H1 (cell line): ENCODE results near the gene TRIM29. TPM values are rescaled to one million over a fixed set of nuclear protein-coding genes. Genes with fewer than 3 reads are reported as not detected.

ENCODE experiments used
- CTCF ChIA-PET: fragments of 300-600 bp; sonication (Branson Sonifier 250); formaldehyde crosslinking; loops from one replicate; lab custom pipeline; 2021; ENCODE audit not compliant: partially characterized antibody; lab: Charles Lee
- POLR2A ChIA-PET: fragments of 300-600 bp; sonication (Branson Sonifier 250); formaldehyde crosslinking; loops from one replicate; lab custom pipeline; 2021; ENCODE audit warnings: inconsistent platforms; ENCODE audit not compliant: partially characterized antibody; lab: Charles Lee
- DNase-seq, 2 experiments: peaks; one replicate each; pipeline versions ENCODE4 v3.0.0 to v3.0.0-alpha.2; 2010 to 2022; ENCODE audit warnings: low spot score in 2 of 2, low read depth in 1 of 2, mixed read lengths in 1 of 2
- FAIRE-seq: peaks from 2 replicates; lab custom pipeline; 2011; peaks lifted over from hg19 to GRCh38; lab: Jason Lieb, UNC
- H2AFZ ChIP-seq: 2 replicates; pipeline ENCODE4 v1.8.1; 2012; ENCODE audit warnings: low read length, inconsistent platforms
- H2AK5ac ChIP-seq: 2 replicates; pipeline ENCODE4 v1.6.1; 2013; ENCODE audit warnings: low read depth, low read length
- H2BK120ac ChIP-seq: replicated peaks from 2 replicates; pipeline ENCODE3; 2013; ENCODE audit warnings: low read depth, low read length, inconsistent platforms
- H2BK12ac ChIP-seq: 2 replicates; pipeline ENCODE4 v1.6.1; 2013; ENCODE audit warnings: low read depth, low read length
- H2BK15ac ChIP-seq: 2 replicates; pipeline ENCODE4 v1.6.1; 2013; ENCODE audit warnings: low read length
- H2BK20ac ChIP-seq: 2 replicates; pipeline ENCODE4 v1.6.1; 2013; ENCODE audit warnings: low read length
- H2BK5ac ChIP-seq: 2 replicates; pipeline ENCODE4 v1.6.1; 2013; ENCODE audit warnings: low read depth, low read length
- H3K14ac ChIP-seq: 2 replicates; pipeline ENCODE4 v1.6.1; 2013; ENCODE audit warnings: inconsistent platforms; ENCODE audit not compliant: insufficient read length
- H3K18ac ChIP-seq: 2 replicates; pipeline ENCODE4 v1.6.1; 2013; ENCODE audit warnings: low read length; ENCODE audit errors: extremely low read depth
- H3K23ac ChIP-seq: 2 replicates; pipeline ENCODE4 v1.6.1; 2013; ENCODE audit warnings: inconsistent platforms; ENCODE audit not compliant: insufficient read length
- H3K23me2 ChIP-seq: 2 replicates; pipeline ENCODE4 v1.6.1; 2013; ENCODE audit warnings: low read depth, low read length
- H3K27ac ChIP-seq: 2 replicates; pipeline ENCODE4 v1.6.1; 2011; ENCODE audit warnings: low read depth, low read length, inconsistent platforms
- H3K27me3 ChIP-seq, 4 experiments: replicated peaks in 1 of 4; 1 replicate in 1 of 4; 2 replicates in 3 of 4; pipeline versions ENCODE4 v1.6.1 to v1.8.1; 2011 to 2013; ENCODE audit warnings: low read length in 3 of 4, mild to moderate bottlenecking in 3 of 4, inconsistent platforms in 2 of 4, mixed read lengths in 2 of 4, moderate library complexity in 1 of 4; ENCODE audit not compliant: control insufficient read depth in 3 of 4, insufficient read depth in 3 of 4; ENCODE audit errors: extremely low read depth in 1 of 4
- H3K36me3 ChIP-seq, 4 experiments: 2 replicates each; pipeline versions ENCODE4 v1.6.1 to v1.8.1; 2011 to 2013; ENCODE audit warnings: mild to moderate bottlenecking in 4 of 4, low read length in 3 of 4, moderate library complexity in 2 of 4, control low read depth in 1 of 4, inconsistent platforms in 1 of 4; ENCODE audit not compliant: insufficient read depth in 4 of 4, control insufficient read depth in 2 of 4
- H3K4ac ChIP-seq: replicated peaks from 2 replicates; pipeline ENCODE3; 2013; ENCODE audit warnings: low read length, low read depth, mixed read lengths, inconsistent platforms; ENCODE audit not compliant: insufficient read length
- H3K4me1 ChIP-seq, 4 experiments: replicated peaks in 1 of 4; 1 replicate in 1 of 4; 2 replicates in 3 of 4; pipeline versions ENCODE4 v1.6.1 to v1.8.1; 2011 to 2013; ENCODE audit warnings: low read length in 3 of 4, inconsistent platforms in 2 of 4, mixed read lengths in 1 of 4; ENCODE audit not compliant: insufficient read depth in 4 of 4, control insufficient read depth in 3 of 4
- H3K4me2 ChIP-seq, 2 experiments: 2 replicates each; pipeline versions ENCODE4 v1.6.1 to v1.8.1; 2011 to 2013; ENCODE audit warnings: low read depth in 2 of 2, low read length in 2 of 2, control low read depth in 1 of 2, inconsistent platforms in 1 of 2, mild to moderate bottlenecking in 1 of 2; ENCODE audit not compliant: insufficient read depth in 1 of 2
- H3K4me3 ChIP-seq, 4 experiments: fragments of 200-600, 300-600 bp in 1 of 4; sonication (generic), shearing (Covaris generic), sonication (Bioruptor Twin) in 1 of 4; 2 replicates each; pipeline versions ENCODE4 v1.5.1 to v1.8.1; 2011 to 2016; ENCODE audit warnings: low read length in 4 of 4, low read depth in 3 of 4, control low read depth in 2 of 4, inconsistent platforms in 2 of 4, mild to moderate bottlenecking in 2 of 4, mixed read lengths in 1 of 4, moderate library complexity in 1 of 4; ENCODE audit not compliant: insufficient read depth in 2 of 4; ENCODE audit errors: extremely low read depth in 1 of 4
- H3K56ac ChIP-seq: replicated peaks from 2 replicates; pipeline ENCODE3; 2013; ENCODE audit warnings: low read depth, mild to moderate bottlenecking, mixed read lengths, low read length, inconsistent platforms; ENCODE audit not compliant: insufficient read length
- H3K79me1 ChIP-seq: 2 replicates; pipeline ENCODE4 v1.6.1; 2013; ENCODE audit warnings: low read depth, low read length, control low read depth
- H3K79me2 ChIP-seq, 2 experiments: 2 replicates each; pipeline versions ENCODE4 v1.6.1 to v1.8.1; 2012 to 2013; ENCODE audit warnings: low read length in 2 of 2, mild to moderate bottlenecking in 2 of 2, inconsistent platforms in 1 of 2; ENCODE audit not compliant: insufficient read depth in 2 of 2, control insufficient read depth in 1 of 2
- H3K9ac ChIP-seq, 4 experiments: replicated peaks in 1 of 4; 1 replicate in 1 of 4; 2 replicates in 3 of 4; pipeline versions ENCODE4 v1.6.1 to v1.8.1; 2011 to 2013; ENCODE audit warnings: low read depth in 3 of 4, low read length in 3 of 4, control low read depth in 2 of 4, mild to moderate bottlenecking in 2 of 4, moderate library complexity in 2 of 4, inconsistent platforms in 1 of 4; ENCODE audit errors: extremely low read depth in 1 of 4
- H3K9me3 ChIP-seq, 2 experiments: 2 replicates each; pipeline versions ENCODE4 v1.6.1 to v1.8.1; 2012 to 2013; ENCODE audit warnings: mild to moderate bottlenecking in 2 of 2, moderate library complexity in 2 of 2, control low read depth in 1 of 2, inconsistent platforms in 1 of 2, low read depth in 1 of 2, low read length in 1 of 2, mixed read lengths in 1 of 2; ENCODE audit not compliant: insufficient read depth in 2 of 2
- H4K20me1 ChIP-seq, 2 experiments: replicated peaks in 1 of 2; 2 replicates each; pipeline versions ENCODE3 to v1.8.1; 2011 to 2013; ENCODE audit warnings: inconsistent platforms in 2 of 2, low read length in 2 of 2, mild to moderate bottlenecking in 1 of 2; ENCODE audit not compliant: insufficient read depth in 2 of 2, control insufficient read depth in 1 of 2
- H4K5ac ChIP-seq: 2 replicates; pipeline ENCODE4 v1.6.1; 2013; ENCODE audit warnings: low read length, low read depth, mixed read lengths, inconsistent platforms; ENCODE audit not compliant: insufficient read length
- H4K8ac ChIP-seq: 2 replicates; pipeline ENCODE4 v1.8.0; 2013; ENCODE audit warnings: mild to moderate bottlenecking, moderate library complexity, low read length, inconsistent platforms; ENCODE audit not compliant: insufficient read depth; ENCODE audit errors: extremely low read depth
- H4K91ac ChIP-seq: replicated peaks from 2 replicates; pipeline ENCODE3; 2013; ENCODE audit warnings: low read length, mixed read lengths, inconsistent platforms; ENCODE audit not compliant: insufficient read length
- BCL11A ChIP-seq, 2 experiments: IDR thresholded peaks; one replicate each; pipeline ENCODE4 v1.6.1; 2011; ENCODE audit warnings: low read depth in 2 of 2, low read length in 2 of 2, mild to moderate bottlenecking in 2 of 2
- CBX5 ChIP-seq: fragments of 300-800, 300-1000 bp; sonication (generic); IDR thresholded peaks from 2 replicates; pipeline ENCODE4 v1.7.1; 2016; ENCODE audit warnings: antibody characterized with exemption, low read length, low read depth
- CHD2 ChIP-seq: IDR thresholded peaks from 2 replicates; pipeline ENCODE4 v1.6.1; 2012; ENCODE audit warnings: low read length, improper control_type of control experiment
- KDM5A ChIP-seq: fragments of 200-600 bp; IDR thresholded peaks from 2 replicates; pipeline ENCODE4 v1.7.1; 2012; ENCODE audit warnings: mild to moderate bottlenecking, low read length, inconsistent platforms, mixed read lengths
- RFX5 ChIP-seq: IDR thresholded peaks from 2 replicates; pipeline ENCODE4 v1.6.1; 2011; ENCODE audit warnings: low read depth, low read length, improper control_type of control experiment, borderline replicate concordance
- WGBS, 2 experiments: shearing (Covaris generic) in 1 of 2; methylation state at CpG; one replicate each; pipeline versions ENCODE4 v1.1.6 to v1.1.7; 2013 to 2015; ENCODE audit warnings: low lambda C conversion rate in 2 of 2, mixed read lengths in 2 of 2, inconsistent platforms in 1 of 2, low coverage in 1 of 2, missing lambda C conversion rate in 1 of 2; ENCODE audit not compliant: insufficient replicate concordance in 2 of 2, insufficient coverage in 1 of 2, insufficient read length in 1 of 2; ENCODE audit errors: extremely low coverage in 1 of 2, missing lambda C conversion rate in 1 of 2; 5-methylcytosine and 5-hydroxymethylcytosine counted together
- polyA plus RNA-seq, 7 experiments: library from polyadenylated mRNA; depleted of rRNA in 3 of 7; stranded (reverse) in 5 of 7; unstranded in 2 of 7; fragments of >200 nt in 5 of 7; fragments of 200-250 nt in 2 of 7; gene quantifications; 1 replicate in 5 of 7; 2 replicates in 1 of 7; 4 replicates in 1 of 7; pipeline versions ENCODE4 v1.2.1 to v1.2.3, GENCODE V29; 2011 to 2013; ENCODE audit warnings: missing spikeins in 2 of 7, mixed read lengths in 2 of 7
- total RNA-seq: library from RNA; stranded (reverse); fragmentation: NEBNext Ultra II Directional; extraction: Animal tissue kit (Norgen Biotek cat#: 25700); gene quantifications from 2 replicates; pipeline ENCODE4 v1.2.1, GENCODE V29; 2021
- TF ChIP-seq, protein P1 (sequence below): IDR thresholded peaks from 2 replicates; pipeline ENCODE4 v1.6.1; 2012; ENCODE audit warnings: inconsistent platforms

TRIM29 gene
- total and polyA plus RNA-seq, 2 of the 8 experiments (the other 6 are each of a cell fraction or from before 2014, with no cell fraction given), result 0.17 to 0.43 TPM

DNA sequence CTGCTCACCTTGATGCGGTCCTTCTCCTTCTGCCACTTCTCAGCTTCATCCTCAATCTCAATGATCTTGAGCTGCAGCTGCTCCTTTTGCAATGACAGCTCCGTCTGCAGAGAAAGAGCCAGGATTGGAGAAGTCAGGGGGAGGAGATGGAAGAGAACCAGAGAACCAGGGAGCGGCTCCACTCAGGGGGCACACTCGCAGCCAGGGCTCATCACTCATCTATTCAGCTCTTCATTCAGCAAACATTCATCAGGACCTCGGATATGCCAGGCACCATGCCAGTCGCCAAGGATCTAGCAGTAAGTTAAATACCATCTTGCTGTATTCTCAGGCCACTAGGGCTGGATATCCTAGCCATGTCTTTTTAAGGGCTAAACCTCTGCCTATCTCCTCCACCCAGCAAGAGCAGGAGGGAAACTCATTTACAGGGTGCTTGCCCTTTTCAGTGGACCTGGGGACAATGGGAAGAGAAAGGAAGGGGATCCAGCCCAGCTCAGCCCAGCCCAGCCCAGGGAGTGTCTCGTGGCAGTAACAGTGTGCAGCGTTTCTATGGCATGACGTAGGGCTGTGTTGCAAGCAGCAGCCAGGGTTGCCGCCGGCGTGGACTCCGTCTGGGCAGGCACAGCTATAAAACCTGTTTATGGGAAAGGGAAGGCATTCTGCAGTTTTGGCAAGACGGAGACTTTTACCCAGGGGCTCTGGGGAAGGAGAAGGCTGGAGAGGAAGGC, 9.4 kb downstream of the TRIM29 start:
- no peaks in the 10 kb centered on the region for H3K36me3 ChIP-seq
- H3K79me1 ChIP-seq, result no peaks in the 10 kb centered on the region
- DNase-seq, result no peak
- peaks cover 0 to 3% (median 1%) of the 10 kb centered on the region in 4 experiments; a peak in 3 of 7 replicates for H3K27me3 ChIP-seq
- H4K91ac ChIP-seq, result no peak overlapping the region
- TF ChIP-seq, protein P1, sequence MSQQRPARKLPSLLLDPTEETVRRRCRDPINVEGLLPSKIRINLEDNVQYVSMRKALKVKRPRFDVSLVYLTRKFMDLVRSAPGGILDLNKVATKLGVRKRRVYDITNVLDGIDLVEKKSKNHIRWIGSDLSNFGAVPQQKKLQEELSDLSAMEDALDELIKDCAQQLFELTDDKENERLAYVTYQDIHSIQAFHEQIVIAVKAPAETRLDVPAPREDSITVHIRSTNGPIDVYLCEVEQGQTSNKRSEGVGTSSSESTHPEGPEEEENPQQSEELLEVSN, result no peak
- TF ChIP-seq CBX5 (no peak), CHD2 (no peak), RFX5 (no peak), KDM5A (no peak), BCL11A (IDR thresholded peaks at IDR 0.05; ENCODE audit: low read depth in 2 of 2, low read length in 2 of 2) (no peak)
- TF ChIP-seq, all 59 proteins: peak for 0
- H3K18ac ChIP-seq, result no peak overlapping the region
- WGBS, 2 experiments, result 87% methylated on average over 13 of the region's 14 CpGs; no CpG with 5 or more reads in 1 of the 2 experiments
- H3K4ac ChIP-seq, result no peak overlapping the region
- H2BK15ac ChIP-seq, result no peak overlapping the region
- no peaks in the 10 kb centered on the region for H3K9me3 ChIP-seq
- H2BK12ac ChIP-seq, result no peak overlapping the region
- H3K27ac ChIP-seq, result no peak overlapping the region
- no peak overlapping the region for H2BK20ac ChIP-seq
- no peak overlapping the region for H2AK5ac ChIP-seq
- no peak overlapping the region for H2AFZ ChIP-seq
- no peak overlapping the region for H4K8ac ChIP-seq
- no peak overlapping the region for H3K23ac ChIP-seq
- H2BK120ac ChIP-seq, result no peak overlapping the region
- H3K4me2 ChIP-seq, result no peak overlapping the region
- H3K23me2 ChIP-seq, result no peaks in the 10 kb centered on the region
- no peak overlapping the region for H3K9ac ChIP-seq
- no peaks in the 10 kb centered on the region for H3K79me2 ChIP-seq
- no peak overlapping the region for H3K56ac ChIP-seq
- no peak overlapping the region for H4K5ac ChIP-seq
- H3K4me1 ChIP-seq, result no peaks in the 10 kb centered on the region
- H2BK5ac ChIP-seq, result no peak overlapping the region
- no peak overlapping the region for H3K4me3 ChIP-seq
- no peak overlapping the region for H3K14ac ChIP-seq
- CTCF ChIA-PET, result interaction anchor here (0.9 to 2.3 kb wide), 7 partner anchors 9 to 503 kb away, joined by 3 to 7 read pairs (median 5); partner anchors contain the start of gene TRIM29
- H4K20me1 ChIP-seq, result no peaks in the 10 kb centered on the region
- POLR2A ChIA-PET, result no interaction called here
- no peak for FAIRE-seq
